ENCODE data around the gene ZNF787. TPM values are rescaled to one million over a fixed set of nuclear protein-coding genes. Genes with fewer than 3 reads are reported as not detected.

Gene ZNF787
- total RNA-seq, 4 donors from 2014 or later, result 24.9 to 53.1 (median 27.4) TPM

DNA sequence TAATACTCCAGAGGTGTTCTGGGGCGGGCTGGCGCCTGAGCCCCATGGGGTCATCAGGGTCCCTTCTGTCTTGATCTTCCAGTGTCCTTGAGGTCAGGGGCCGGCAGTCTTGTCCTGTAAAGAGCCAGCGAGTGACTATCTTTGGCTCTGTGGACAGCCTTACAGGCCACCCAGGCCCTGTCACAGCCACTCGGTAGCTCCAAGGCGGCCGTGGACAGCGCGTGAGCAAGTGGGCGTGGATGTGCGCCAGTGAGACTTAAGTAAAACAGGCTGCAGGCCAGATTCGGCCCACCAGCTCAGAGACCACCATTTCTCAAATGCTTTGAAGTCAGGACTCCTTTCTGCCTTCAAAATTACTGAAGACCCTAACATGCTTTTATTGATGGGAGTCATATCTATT, 23.7 kb upstream of the ZNF787 start:
- H3K36me3 ChIP-seq, result peaks cover 0 to 7% (median 0%) of the 10 kb centered on the region in 4 donors
- 89 to 100% methylated on average over 2 to 12 of the region's 12 CpGs for WGBS, 2 donors (ENCODE audit: low coverage in 1 of 2)
- no peak overlapping the region for H3K4me3 ChIP-seq
- peaks cover 0 to 25% (median 22%) of the 10 kb centered on the region in 4 donors for H3K4me1 ChIP-seq
- no peak for TF ChIP-seq POLR2AphosphoS5 (IDR thresholded peaks at IDR 0.05)
- TF ChIP-seq, protein P1, sequence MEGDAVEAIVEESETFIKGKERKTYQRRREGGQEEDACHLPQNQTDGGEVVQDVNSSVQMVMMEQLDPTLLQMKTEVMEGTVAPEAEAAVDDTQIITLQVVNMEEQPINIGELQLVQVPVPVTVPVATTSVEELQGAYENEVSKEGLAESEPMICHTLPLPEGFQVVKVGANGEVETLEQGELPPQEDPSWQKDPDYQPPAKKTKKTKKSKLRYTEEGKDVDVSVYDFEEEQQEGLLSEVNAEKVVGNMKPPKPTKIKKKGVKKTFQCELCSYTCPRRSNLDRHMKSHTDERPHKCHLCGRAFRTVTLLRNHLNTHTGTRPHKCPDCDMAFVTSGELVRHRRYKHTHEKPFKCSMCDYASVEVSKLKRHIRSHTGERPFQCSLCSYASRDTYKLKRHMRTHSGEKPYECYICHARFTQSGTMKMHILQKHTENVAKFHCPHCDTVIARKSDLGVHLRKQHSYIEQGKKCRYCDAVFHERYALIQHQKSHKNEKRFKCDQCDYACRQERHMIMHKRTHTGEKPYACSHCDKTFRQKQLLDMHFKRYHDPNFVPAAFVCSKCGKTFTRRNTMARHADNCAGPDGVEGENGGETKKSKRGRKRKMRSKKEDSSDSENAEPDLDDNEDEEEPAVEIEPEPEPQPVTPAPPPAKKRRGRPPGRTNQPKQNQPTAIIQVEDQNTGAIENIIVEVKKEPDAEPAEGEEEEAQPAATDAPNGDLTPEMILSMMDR (IDR thresholded peaks at IDR 0.05), result no peak
- TF ChIP-seq POLR2A (IDR thresholded peaks at IDR 0.05), result no peak
- no peak for TF ChIP-seq EP300 (IDR thresholded peaks at IDR 0.05; ENCODE audit: low read depth)
- DNase-seq, result no peak
- H3K27me3 ChIP-seq, result no peaks in the 10 kb centered on the region
- no peaks in the 10 kb centered on the region for H3K9me3 ChIP-seq
- no peak overlapping the region for H3K27ac ChIP-seq
- in situ Hi-C loops (cut with MboI; ENCODE audit: low pct_ligation_motif_present in 1 of 4, low pct_unique_long_range_greater_than_20kb in 1 of 4, low sequenced_read_pairs in 3 of 4), result no loop called here
- intact Hi-C loops (cut with DNase I; ENCODE audit: low total_unique reads), result no loop called here

DNA sequence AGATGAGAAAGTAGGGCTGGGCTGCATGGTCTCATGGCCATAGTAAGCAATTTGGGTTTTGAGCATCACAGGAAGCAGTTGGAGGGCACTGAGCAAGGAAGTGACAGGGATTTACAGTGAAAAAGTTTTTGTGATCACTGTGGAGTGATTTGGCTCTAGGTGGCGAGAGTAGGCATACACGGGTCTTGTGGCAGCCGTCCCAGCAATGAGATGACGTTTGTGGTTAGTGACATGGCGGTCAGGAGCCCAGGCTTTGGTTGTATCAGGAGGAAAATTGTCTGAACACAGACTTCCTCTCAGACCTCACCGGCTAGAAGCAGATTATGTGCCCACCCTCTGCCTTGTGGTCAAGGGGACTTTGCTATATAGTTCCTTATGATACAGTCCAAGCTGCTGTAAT, 23.3 kb upstream of the ZNF787 start:
- Histone ChIP-seq H3K27ac (no peak overlapping the region), H3K4me1 (peaks cover 0 to 27% (median 22%) of the 10 kb centered on the region in 4 donors), H3K9me3 (no peaks in the 10 kb centered on the region), H3K36me3 (peaks cover 0 to 7% (median 0%) of the 10 kb centered on the region in 4 donors), H3K4me3 (no peak overlapping the region), H3K27me3 (no peaks in the 10 kb centered on the region)
- WGBS, 2 donors (ENCODE audit: low coverage in 1 of 2), result 79% methylated on average over 6 of the region's 6 CpGs; no CpG with 5 or more reads in 1 of the 2 donors
- in situ Hi-C loops (cut with MboI; ENCODE audit: low pct_ligation_motif_present in 1 of 4, low pct_unique_long_range_greater_than_20kb in 1 of 4, low sequenced_read_pairs in 3 of 4), result no loop called here
- no peak for DNase-seq
- intact Hi-C loops (cut with DNase I; ENCODE audit: low total_unique reads), result no loop called here
- TF ChIP-seq POLR2A (IDR thresholded peaks at IDR 0.05) (no peak), POLR2AphosphoS5 (IDR thresholded peaks at IDR 0.05) (no peak), EP300 (IDR thresholded peaks at IDR 0.05; ENCODE audit: low read depth) (no peak)
- TF ChIP-seq, protein P1 (IDR thresholded peaks at IDR 0.05), result no peak

DNA sequence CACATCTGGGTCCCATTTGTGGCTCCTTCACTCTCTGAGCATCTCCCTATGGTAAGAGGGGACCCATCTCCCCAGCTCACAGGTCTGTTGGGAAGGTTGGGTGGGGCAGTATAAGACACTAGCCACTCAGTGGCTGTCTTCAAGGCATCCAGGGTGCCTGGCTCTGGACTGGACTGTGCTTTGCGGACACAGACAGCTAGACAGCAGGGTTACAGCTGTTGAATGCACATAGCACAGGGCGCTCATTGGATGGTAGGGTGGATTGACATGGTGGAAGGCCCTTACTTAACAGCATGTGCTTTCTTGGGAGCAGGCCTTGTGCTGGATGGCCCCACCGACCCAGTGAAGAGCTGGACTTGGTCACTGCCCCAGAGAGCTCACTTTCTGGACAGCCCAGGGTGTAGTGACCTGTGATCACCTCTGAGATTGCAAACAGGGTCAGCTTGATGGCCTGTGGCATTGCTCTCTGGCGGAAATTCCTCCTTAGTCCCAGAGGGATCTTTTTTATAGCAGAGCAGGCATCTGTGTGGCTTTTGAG, 21.9 kb upstream of the ZNF787 start:
- 80% methylated on average over 4 of the region's 4 CpGs; no CpG with 5 or more reads in 1 of the 2 donors for WGBS, 2 donors (ENCODE audit: low coverage in 1 of 2)
- in situ Hi-C loops (cut with MboI; ENCODE audit: low pct_ligation_motif_present in 1 of 4, low pct_unique_long_range_greater_than_20kb in 1 of 4, low sequenced_read_pairs in 3 of 4), result no loop called here
- peaks cover 0 to 38% (median 23%) of the 10 kb centered on the region in 4 donors for H3K4me1 ChIP-seq

DNA sequence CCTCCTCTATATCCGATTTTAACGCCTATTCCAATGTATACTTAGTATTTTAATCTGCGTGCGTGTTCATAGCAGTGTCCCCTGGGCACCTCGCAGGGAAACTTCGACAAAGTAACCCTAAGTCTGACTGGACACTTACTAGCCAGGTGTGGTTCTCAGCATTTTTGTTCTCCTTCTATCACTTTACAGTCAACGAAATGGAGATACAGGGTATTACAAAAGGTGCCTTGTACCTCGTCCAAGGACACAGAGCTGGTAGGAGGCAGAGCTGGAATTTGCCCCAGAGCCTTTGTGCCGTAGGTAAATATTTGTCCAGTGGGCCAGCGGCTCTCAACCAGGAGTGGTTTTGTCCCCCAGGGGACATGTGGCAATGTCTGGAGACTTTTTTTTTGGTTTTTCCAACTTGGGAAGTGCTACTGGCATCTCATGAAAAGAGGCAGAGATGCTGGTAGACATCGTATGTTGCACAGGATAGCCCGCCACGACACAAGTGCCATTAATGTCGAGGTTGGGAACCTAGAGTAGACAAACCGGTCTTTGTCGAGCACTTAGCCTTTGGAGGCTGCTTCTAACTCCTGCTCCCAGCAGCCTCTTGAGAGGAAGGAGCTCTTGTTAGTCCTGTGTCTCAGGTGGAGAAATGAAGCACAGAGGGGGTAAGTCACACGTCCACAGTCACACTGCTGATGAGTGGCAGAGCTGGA, 21.1 kb upstream of the ZNF787 start:
- H3K4me1 ChIP-seq, result peaks cover 0 to 44% (median 28%) of the 10 kb centered on the region in 4 donors
- peak overlapping the region in 3 of 4 donors; percentile 36 to 64 (median 48) for H3K4me3 ChIP-seq
- H3K27me3 ChIP-seq, result no peaks in the 10 kb centered on the region
- 44 to 50% methylated on average over 6 to 17 of the region's 17 CpGs for WGBS, 2 donors (ENCODE audit: low coverage in 1 of 2)
- DNase-seq, result peak; percentile 64
- intact Hi-C loops (cut with DNase I; ENCODE audit: low total_unique reads), result no loop called here
- in situ Hi-C loops (cut with MboI; ENCODE audit: low pct_ligation_motif_present in 1 of 4, low pct_unique_long_range_greater_than_20kb in 1 of 4, low sequenced_read_pairs in 3 of 4), result no loop called here
- no peaks in the 10 kb centered on the region for H3K9me3 ChIP-seq
- peak overlapping the region; percentile 88 to 93 (median 91) for H3K27ac ChIP-seq
- H3K36me3 ChIP-seq, result peaks cover 0 to 7% (median 0%) of the 10 kb centered on the region in 4 donors
- TF ChIP-seq POLR2A (IDR thresholded peaks at IDR 0.05) (no peak), POLR2AphosphoS5 (IDR thresholded peaks at IDR 0.05) (peak in 1 of 3 donors; percentile 31), EP300 (IDR thresholded peaks at IDR 0.05; ENCODE audit: low read depth) (no peak)

More for the DNA sequence above, 21.9 kb upstream of the ZNF787 start:
- H3K9me3 ChIP-seq, result no peaks in the 10 kb centered on the region
- TF ChIP-seq POLR2AphosphoS5 (IDR thresholded peaks at IDR 0.05) (no peak), EP300 (IDR thresholded peaks at IDR 0.05; ENCODE audit: low read depth) (no peak), POLR2A (IDR thresholded peaks at IDR 0.05) (no peak)
- TF ChIP-seq, protein P1 (IDR thresholded peaks at IDR 0.05), result no peak
- peak overlapping the region; percentile 88 to 93 (median 91) for H3K27ac ChIP-seq
- H3K36me3 ChIP-seq, result peaks cover 0 to 7% (median 0%) of the 10 kb centered on the region in 4 donors
- no peak for DNase-seq
- H3K4me3 ChIP-seq, result no peak overlapping the region
- no peaks in the 10 kb centered on the region for H3K27me3 ChIP-seq
- intact Hi-C loops (cut with DNase I; ENCODE audit: low total_unique reads), result no loop called here
